ENCODE results near the gene IFT20. TPM values are rescaled to one million over a fixed set of nuclear protein-coding genes. Genes with fewer than 3 reads are reported as not detected.

Gene IFT20
- total and polyA plus RNA-seq, 2 of the 13 experiments (the other 11 are each of a cell fraction or from before 2014, with no cell fraction given) = 28.0 to 37.8 TPM

- 0 out of 2 replicates have a peak, but pooled peaks have one; percentile 25 for TF ChIP-seq PAXIP1 (CRISPR knock-in tag; conservative IDR thresholded peaks at IDR 0.05)
- TF ChIP-seq TBX3 (IDR thresholded peaks at IDR 0.05; ENCODE audit: borderline replicate concordance) = no peak
- TF ChIP-seq ZXDC (CRISPR knock-in tag; IDR thresholded peaks at IDR 0.05) = peak; percentile 38; the same call in 1 of the 2 replicates
- TF ChIP-seq ZBTB7A (CRISPR knock-in tag; IDR thresholded peaks at IDR 0.05) = peak; percentile 75
- TF ChIP-seq ZNF30 (CRISPR knock-in tag; IDR thresholded peaks at IDR 0.05) = peak; percentile 95
- peak; percentile 55; the same call in 1 of the 2 replicates for TF ChIP-seq KDM5A (IDR thresholded peaks at IDR 0.05; ENCODE audit: borderline replicate concordance, low read length)
- TF ChIP-seq BRD4 (CRISPR knock-in tag; IDR thresholded peaks at IDR 0.05) = peak; percentile 78
- TF ChIP-seq MTA1 (CRISPR knock-in tag; IDR thresholded peaks at IDR 0.05; ENCODE audit: borderline replicate concordance) = no peak
- TF ChIP-seq CENPT (CRISPR knock-in tag; IDR thresholded peaks at IDR 0.05; ENCODE audit: low read depth) = peak; percentile 87
- peak; percentile 70 for TF ChIP-seq POLR2AphosphoS5 (IDR thresholded peaks at IDR 0.05; ENCODE audit: low read depth, low read length)
- no peak for TF ChIP-seq CEBPZ (IDR thresholded peaks at IDR 0.05; ENCODE audit: low read length)
- peak; percentile 40; the same call in 1 of the 2 replicates for TF ChIP-seq MIER3 (CRISPR knock-in tag; IDR thresholded peaks at IDR 0.05; ENCODE audit: borderline replicate concordance)
- TF ChIP-seq NFKBIZ (CRISPR knock-in tag; IDR thresholded peaks at IDR 0.05) = no peak
- TF ChIP-seq ZNF451 (CRISPR knock-in tag; IDR thresholded peaks at IDR 0.05) = 0 out of 2 replicates have a peak, but pooled peaks have one; percentile 36
- TF ChIP-seq ZNF468 (CRISPR knock-in tag; IDR thresholded peaks at IDR 0.05) = peak; percentile 94
- no peak; the same call in 1 of the 2 replicates for TF ChIP-seq RXRA (CRISPR knock-in tag; IDR thresholded peaks at IDR 0.05)
- TF ChIP-seq TFE3 (CRISPR knock-in tag; IDR thresholded peaks at IDR 0.05) = 0 out of 2 replicates have a peak, but pooled peaks have one; percentile 32
- no peak for TF ChIP-seq U2AF1 (optimal IDR thresholded peaks at IDR 0.05; ENCODE audit: low read depth, low read length)
These were observed 16.3 kb downstream of the IFT20 start, which contains the start of gene TMEM97 (continued) for GRCh38 chr17:28318759-28319597.

Data from HepG2 (cell line).